Measurements from ENCODE around the gene FAM174C.
A peak's percentile ranks its signal among the peaks of the same experiment; 100 is the strongest.

FAM174C gene

DNA sequence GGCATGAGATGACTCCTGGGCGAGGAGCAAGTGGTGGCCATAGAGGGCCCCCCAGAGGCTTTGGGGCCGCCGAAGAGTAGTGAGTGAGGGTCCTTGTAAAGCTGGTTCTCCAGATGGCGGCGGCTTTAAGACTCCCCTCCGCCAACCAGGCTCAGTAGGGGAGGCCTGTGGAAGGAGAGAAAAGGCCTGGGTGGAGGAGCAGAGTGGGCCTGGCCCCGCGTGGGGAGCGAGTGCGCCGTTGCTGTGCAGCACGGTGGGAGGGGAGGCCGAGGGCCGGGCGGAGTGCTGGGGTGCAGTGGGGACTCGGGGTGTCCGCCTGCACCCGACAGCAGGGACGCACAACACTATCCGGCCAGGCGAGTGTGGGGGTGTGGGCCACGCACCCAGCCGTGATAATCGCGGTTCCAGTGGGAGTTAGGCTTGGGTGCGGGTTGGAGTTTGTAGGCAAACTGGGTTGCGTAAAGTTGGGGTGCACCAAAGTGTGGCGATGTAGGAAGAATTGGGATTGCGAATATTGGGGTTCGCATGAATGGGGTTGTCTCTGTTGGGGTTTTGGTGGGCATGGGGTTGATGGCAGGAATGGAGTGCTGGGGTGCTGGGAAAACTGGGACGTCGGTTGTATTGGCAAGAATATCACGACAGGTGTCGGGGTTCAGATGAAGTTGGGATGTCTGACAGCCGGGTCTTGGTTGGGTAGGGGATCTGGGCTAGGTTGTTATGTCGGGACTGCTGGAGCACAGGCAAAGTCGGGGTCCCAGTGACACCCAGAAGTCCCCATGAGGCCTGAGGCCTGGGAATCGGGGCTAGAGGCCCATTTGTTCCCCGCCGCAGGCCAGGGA lies 6.9 kb upstream of the FAM174C start (continued):
- peak; percentile 69 for TF ChIP-seq SCRT2 (tag by site-specific recombination; IDR thresholded peaks at IDR 0.05)
- TF ChIP-seq ZNF596 (tag by site-specific recombination; IDR thresholded peaks at IDR 0.05), result no peak
- no peak for TF ChIP-seq TCF7L2 (IDR thresholded peaks at IDR 0.05; ENCODE audit: borderline replicate concordance, low read depth, low read length)
- no peak for TF ChIP-seq ZBTB11 (tag by site-specific recombination; conservative IDR thresholded peaks at IDR 0.05; ENCODE audit: low read depth)
- TF ChIP-seq ZEB2 (tag by site-specific recombination; IDR thresholded peaks at IDR 0.05), result peak; percentile 82; the same call in 1 of the 2 replicates
- TF ChIP-seq, protein P1, sequence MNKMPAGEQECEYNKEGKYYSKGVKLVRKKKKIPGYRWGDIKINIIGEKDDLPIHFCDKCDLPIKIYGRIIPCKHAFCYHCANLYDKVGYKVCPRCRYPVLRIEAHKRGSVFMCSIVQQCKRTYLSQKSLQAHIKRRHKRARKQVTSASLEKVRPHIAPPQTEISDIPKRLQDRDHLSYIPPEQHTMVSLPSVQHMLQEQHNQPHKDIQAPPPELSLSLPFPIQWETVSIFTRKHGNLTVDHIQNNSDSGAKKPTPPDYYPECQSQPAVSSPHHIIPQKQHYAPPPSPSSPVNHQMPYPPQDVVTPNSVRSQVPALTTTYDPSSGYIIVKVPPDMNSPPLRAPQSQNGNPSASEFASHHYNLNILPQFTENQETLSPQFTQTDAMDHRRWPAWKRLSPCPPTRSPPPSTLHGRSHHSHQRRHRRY (tag by site-specific recombination; IDR thresholded peaks at IDR 0.05), result peak; percentile 49; the same call in 1 of the 2 replicates
- no peak for TF ChIP-seq ZNF146 (tag by site-specific recombination; IDR thresholded peaks at IDR 0.05)
- TF ChIP-seq SETDB1 (IDR thresholded peaks at IDR 0.05; ENCODE audit: insufficient read length, low read length), result no peak
- peak; percentile 13; the same call in 1 of the 2 replicates for TF ChIP-seq ZIC2 (tag by site-specific recombination; IDR thresholded peaks at IDR 0.05)
- no peak for TF ChIP-seq ZSCAN23 (tag by site-specific recombination; IDR thresholded peaks at IDR 0.05)
- no peak for TF ChIP-seq ZBTB6 (tag by site-specific recombination; IDR thresholded peaks at IDR 0.05)
- peak; percentile 60; the same call in 1 of the 2 replicates for TF ChIP-seq PRDM2 (tag by site-specific recombination; IDR thresholded peaks at IDR 0.05; ENCODE audit: borderline replicate concordance)
- peak; percentile 53 for TF ChIP-seq ZBTB8A (tag by site-specific recombination; IDR thresholded peaks at IDR 0.05)
- TF ChIP-seq GLIS2 (tag by site-specific recombination; IDR thresholded peaks at IDR 0.05), result no peak
- TF ChIP-seq, protein P2, sequence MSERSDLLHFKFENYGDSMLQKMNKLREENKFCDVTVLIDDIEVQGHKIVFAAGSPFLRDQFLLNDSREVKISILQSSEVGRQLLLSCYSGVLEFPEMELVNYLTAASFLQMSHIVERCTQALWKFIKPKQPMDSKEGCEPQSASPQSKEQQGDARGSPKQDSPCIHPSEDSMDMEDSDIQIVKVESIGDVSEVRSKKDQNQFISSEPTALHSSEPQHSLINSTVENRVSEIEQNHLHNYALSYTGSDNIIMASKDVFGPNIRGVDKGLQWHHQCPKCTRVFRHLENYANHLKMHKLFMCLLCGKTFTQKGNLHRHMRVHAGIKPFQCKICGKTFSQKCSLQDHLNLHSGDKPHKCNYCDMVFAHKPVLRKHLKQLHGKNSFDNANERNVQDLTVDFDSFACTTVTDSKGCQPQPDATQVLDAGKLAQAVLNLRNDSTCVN (tag by site-specific recombination; optimal IDR thresholded peaks at IDR 0.05), result no peak
- TF ChIP-seq KLF16 (tag by site-specific recombination; IDR thresholded peaks at IDR 0.05), result no peak
- no peak for TF ChIP-seq ZNF416 (tag by site-specific recombination; IDR thresholded peaks at IDR 0.05)
- no peak for TF ChIP-seq ZNF121 (tag by site-specific recombination; IDR thresholded peaks at IDR 0.05)
- peak; percentile 57; the same call in 1 of the 2 replicates for TF ChIP-seq HIC1 (tag by site-specific recombination; IDR thresholded peaks at IDR 0.05)
- no peak for TF ChIP-seq ZNF692 (tag by site-specific recombination; IDR thresholded peaks at IDR 0.05)
- TF ChIP-seq ZNF777 (tag by site-specific recombination; IDR thresholded peaks at IDR 0.05; ENCODE audit: borderline replicate concordance), result no peak
- no peak for TF ChIP-seq RBAK (tag by site-specific recombination; IDR thresholded peaks at IDR 0.05)
